ENCODE measurements around the gene ZC3H8. TPM values are rescaled to one million over a fixed set of nuclear protein-coding genes. Genes with fewer than 3 reads are reported as not detected.

ZC3H8 gene
- 1 to 10 TPM; 2.4 to 5.3 TPM for total RNA-seq

GRCh38 chr2:112254466-112255240, at the start of gene ZC3H8:
Gene ZC3H8, minus strand, starts transcription at chr2:112255042. Its CDS starts 61 bp downstream, at chr2:112254981.
- Histone ChIP-seq H3K4me3 (peak within 1 kb of the TSS; percentile 84), H3K27me3 (replicated peaks; ENCODE audit: insufficient read depth) (no peaks in the 10 kb centered on the region), H3K9me3 (no peaks in the 10 kb centered on the region), H3K27ac (peak within 1 kb of the TSS; percentile 56 to 71), H3K36me3 (no peaks in the 10 kb centered on the region), H3K4me1 (ENCODE audit: control insufficient read depth in 1 of 2, low read depth in 2 of 2) (peaks cover 7 to 18% of the 10 kb centered on the region in 2 donors)
- ATAC-seq (ENCODE audit: insufficient number of reproducible peaks, low FRiP score, low read depth) (peak; percentile 90), DNase-seq (ENCODE audit: low spot score) (peak; percentile 60)
- TF ChIP-seq, protein P1, sequence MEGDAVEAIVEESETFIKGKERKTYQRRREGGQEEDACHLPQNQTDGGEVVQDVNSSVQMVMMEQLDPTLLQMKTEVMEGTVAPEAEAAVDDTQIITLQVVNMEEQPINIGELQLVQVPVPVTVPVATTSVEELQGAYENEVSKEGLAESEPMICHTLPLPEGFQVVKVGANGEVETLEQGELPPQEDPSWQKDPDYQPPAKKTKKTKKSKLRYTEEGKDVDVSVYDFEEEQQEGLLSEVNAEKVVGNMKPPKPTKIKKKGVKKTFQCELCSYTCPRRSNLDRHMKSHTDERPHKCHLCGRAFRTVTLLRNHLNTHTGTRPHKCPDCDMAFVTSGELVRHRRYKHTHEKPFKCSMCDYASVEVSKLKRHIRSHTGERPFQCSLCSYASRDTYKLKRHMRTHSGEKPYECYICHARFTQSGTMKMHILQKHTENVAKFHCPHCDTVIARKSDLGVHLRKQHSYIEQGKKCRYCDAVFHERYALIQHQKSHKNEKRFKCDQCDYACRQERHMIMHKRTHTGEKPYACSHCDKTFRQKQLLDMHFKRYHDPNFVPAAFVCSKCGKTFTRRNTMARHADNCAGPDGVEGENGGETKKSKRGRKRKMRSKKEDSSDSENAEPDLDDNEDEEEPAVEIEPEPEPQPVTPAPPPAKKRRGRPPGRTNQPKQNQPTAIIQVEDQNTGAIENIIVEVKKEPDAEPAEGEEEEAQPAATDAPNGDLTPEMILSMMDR (IDR thresholded peaks at IDR 0.05), result no peak

DNA sequence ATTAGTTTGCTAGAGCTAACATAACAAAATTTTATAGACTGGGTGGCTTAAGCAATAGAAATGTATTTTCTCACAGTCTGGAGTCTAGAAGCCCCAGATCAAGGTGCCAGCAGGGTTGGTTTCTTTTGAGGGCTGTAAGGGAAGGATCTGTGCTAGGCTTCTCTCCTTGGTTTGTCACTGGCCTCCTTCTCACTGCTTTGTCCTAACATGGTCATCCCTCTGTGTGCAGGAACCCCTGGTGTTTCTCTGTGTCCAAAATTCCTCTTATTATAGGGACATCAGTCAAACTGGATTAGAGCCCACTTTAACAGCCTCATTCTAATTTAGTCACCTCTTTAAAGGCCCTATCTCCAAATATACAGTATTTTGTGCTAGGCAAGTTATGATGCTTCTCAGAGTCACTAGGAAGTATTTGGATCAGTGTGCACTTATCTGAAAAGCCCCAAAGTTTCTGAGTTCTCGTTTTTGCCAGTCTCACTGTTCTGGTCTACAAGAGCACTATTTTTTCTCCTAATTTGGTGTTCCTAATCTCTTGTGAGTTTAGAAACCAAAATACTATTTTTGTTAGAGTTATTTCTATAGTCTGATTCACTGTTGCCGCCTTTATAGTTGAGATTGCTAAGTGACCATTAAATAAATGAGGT, 49.6 kb upstream of the ZC3H8 start:
- no peaks in the 10 kb centered on the region for H3K27me3 ChIP-seq (replicated peaks; ENCODE audit: insufficient read depth)
- no peaks in the 10 kb centered on the region for H3K9me3 ChIP-seq
- ATAC-seq (ENCODE audit: insufficient number of reproducible peaks, low FRiP score, low read depth) (peak; percentile 52), DNase-seq (ENCODE audit: low spot score) (no peak)
- H3K36me3 ChIP-seq, result peaks cover 4% of the 10 kb centered on the region
- TF ChIP-seq, protein P1 (IDR thresholded peaks at IDR 0.05), result no peak
- peak overlapping the region; percentile 67 to 80 for H3K27ac ChIP-seq
- H3K4me3 ChIP-seq, result peak overlapping the region; percentile 36
- peaks cover 24 to 55% of the 10 kb centered on the region in 2 donors for H3K4me1 ChIP-seq (ENCODE audit: control insufficient read depth in 1 of 2, low read depth in 2 of 2)

DNA sequence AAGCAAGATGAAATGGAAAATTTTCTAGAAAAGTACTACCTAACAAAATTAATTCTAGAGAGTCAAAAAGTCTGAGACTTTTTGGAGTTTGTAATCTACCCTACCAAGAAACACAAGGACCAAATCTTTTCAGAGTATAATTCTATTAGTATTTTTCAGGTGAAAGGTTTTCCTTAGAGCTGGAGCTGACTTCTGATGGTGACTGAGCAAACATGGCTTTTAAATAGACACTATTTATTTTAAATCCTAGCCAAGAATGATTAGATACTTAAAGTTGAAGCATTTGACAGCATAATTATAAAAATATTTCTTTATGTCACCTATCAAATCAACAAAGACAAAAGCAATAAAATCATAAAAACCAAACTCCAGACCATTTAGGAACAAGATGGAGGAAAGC, 47.1 kb upstream of the ZC3H8 start:
- no peak for DNase-seq (ENCODE audit: low spot score)
- no peaks in the 10 kb centered on the region for H3K36me3 ChIP-seq
- H3K27me3 ChIP-seq (replicated peaks; ENCODE audit: insufficient read depth), result no peaks in the 10 kb centered on the region
- peak overlapping the region; percentile 7 to 80 for H3K27ac ChIP-seq
- TF ChIP-seq, protein P1 (IDR thresholded peaks at IDR 0.05), result no peak
- ATAC-seq (ENCODE audit: insufficient number of reproducible peaks, low FRiP score, low read depth), result no peak
- H3K4me1 ChIP-seq (ENCODE audit: control insufficient read depth in 1 of 2, low read depth in 2 of 2), result peaks cover 24 to 55% of the 10 kb centered on the region in 2 donors
- no peak overlapping the region for H3K4me3 ChIP-seq
- no peaks in the 10 kb centered on the region for H3K9me3 ChIP-seq

- Histone ChIP-seq H3K9me3 (no peaks in the 10 kb centered on the region), H3K4me3 (no peak overlapping the region), H3K36me3 (no peaks in the 10 kb centered on the region), H3K4me1 (ENCODE audit: control insufficient read depth in 1 of 2, low read depth in 2 of 2) (peaks cover 24 to 55% of the 10 kb centered on the region in 2 donors), H3K27ac (peak overlapping the region in 1 of 2 donors; percentile 63), H3K27me3 (replicated peaks; ENCODE audit: insufficient read depth) (no peaks in the 10 kb centered on the region)
- no peak for DNase-seq (ENCODE audit: low spot score)
- TF ChIP-seq, protein P1 (IDR thresholded peaks at IDR 0.05), result no peak
- ATAC-seq (ENCODE audit: insufficient number of reproducible peaks, low FRiP score, low read depth), result no peak
These were observed 46.3 kb upstream of the ZC3H8 start for GRCh38 chr2:112301171-112301584.

GRCh38 chr2:112296407-112296806, 41.6 kb upstream of the ZC3H8 start:
- no peak for ATAC-seq (ENCODE audit: insufficient number of reproducible peaks, low FRiP score, low read depth)
- TF ChIP-seq, protein P1 (IDR thresholded peaks at IDR 0.05), result no peak
- DNase-seq (ENCODE audit: low spot score), result no peak
- Histone ChIP-seq H3K4me3 (no peak overlapping the region), H3K27me3 (replicated peaks; ENCODE audit: insufficient read depth) (no peaks in the 10 kb centered on the region), H3K27ac (no peak overlapping the region), H3K36me3 (no peaks in the 10 kb centered on the region), H3K4me1 (ENCODE audit: control insufficient read depth in 1 of 2, low read depth in 2 of 2) (peaks cover 17 to 32% of the 10 kb centered on the region in 2 donors), H3K9me3 (no peaks in the 10 kb centered on the region)

Measured in thoracic aorta (tissue), 2 donors.